Ectodermal cell (in vitro differentiated cells): ENCODE measurements around the gene KCNK7.

ENCODE experiments used
- H3K27ac ChIP-seq: 2 replicates; pipeline ENCODE4 v1.7.0; 2013; ENCODE audit warnings: mild to moderate bottlenecking, low read depth, low read length; ENCODE audit not compliant: insufficient read depth, poor library complexity, severe bottlenecking
- H3K27me3 ChIP-seq: 2 replicates; pipeline ENCODE4 v1.7.0; 2013; ENCODE audit warnings: mild to moderate bottlenecking, low read length; ENCODE audit not compliant: insufficient read depth, control insufficient read depth, poor library complexity, severe bottlenecking
- H3K36me3 ChIP-seq: one replicate; pipeline ENCODE4 v1.7.0; 2013; ENCODE audit warnings: low read length; ENCODE audit not compliant: control insufficient read depth, insufficient read depth
- H3K4me1 ChIP-seq: one replicate; pipeline ENCODE4 v1.7.0; 2013; ENCODE audit warnings: low read length; ENCODE audit not compliant: control insufficient read depth, insufficient read depth
- H3K4me3 ChIP-seq: 2 replicates; pipeline ENCODE4 v1.7.0; 2013; ENCODE audit warnings: low read depth, low read length, control low read depth; ENCODE audit not compliant: insufficient read depth
- H3K9me3 ChIP-seq: 2 replicates; pipeline ENCODE4 v1.7.0; 2013; ENCODE audit warnings: mild to moderate bottlenecking, low read length, moderate library complexity; ENCODE audit not compliant: control insufficient read depth
- WGBS, 2 experiments: methylation state at CpG; one replicate each; pipeline ENCODE4 v1.1.7; 2013; ENCODE audit warnings: missing lambda C conversion rate in 2 of 2; 5-methylcytosine and 5-hydroxymethylcytosine counted together

The KCNK7 gene

GRCh38 chr11:65547446-65548125, 48.0 kb downstream of the KCNK7 start:
- Histone ChIP-seq H3K9me3 (no peaks in the 10 kb centered on the region), H3K4me3 (no peak overlapping the region), H3K36me3 (no peaks in the 10 kb centered on the region), H3K27ac (no peak overlapping the region), H3K4me1 (peaks cover 2% of the 10 kb centered on the region), H3K27me3 (peaks cover 67% of the 10 kb centered on the region)
- 60 to 65% methylated on average over 52 of the region's 52 CpGs for WGBS, 2 experiments

DNA sequence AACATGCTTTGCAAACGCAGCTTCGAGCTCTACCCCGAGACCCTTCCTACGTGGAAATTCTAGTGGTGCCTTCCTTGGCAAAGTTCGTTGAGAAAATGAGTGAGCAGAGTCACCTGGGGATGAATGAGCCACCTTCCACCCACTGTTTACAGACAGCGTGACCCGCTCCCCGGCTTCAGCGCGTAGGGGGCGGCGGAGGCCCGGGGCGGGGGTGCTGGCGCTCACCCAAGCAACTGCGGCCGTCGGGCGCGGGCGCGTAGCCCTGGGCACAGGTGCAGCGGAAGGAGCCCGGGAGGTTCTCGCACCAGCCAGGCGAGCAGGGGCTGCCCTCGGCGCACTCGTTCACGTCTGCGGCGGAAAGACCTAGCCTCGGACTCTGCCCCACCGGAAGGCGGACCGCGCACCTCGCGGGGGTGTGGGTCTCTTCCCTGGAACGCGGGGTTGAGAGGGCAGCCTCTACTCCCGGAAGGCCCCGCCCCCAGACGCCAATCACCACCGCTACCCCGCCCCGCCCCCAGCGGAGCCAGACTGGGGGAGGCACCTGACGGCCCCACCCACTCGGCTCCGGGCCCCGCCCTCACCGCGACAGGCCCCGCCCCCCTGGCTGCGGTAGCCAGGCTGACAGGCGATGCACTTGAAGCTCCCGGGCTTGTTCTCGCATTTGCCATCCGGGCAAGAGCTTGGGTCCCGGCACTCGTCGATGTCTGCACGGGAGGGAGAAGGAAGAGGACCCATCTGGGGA, 49.2 kb downstream of the KCNK7 start:
- no peaks in the 10 kb centered on the region for H3K4me1 ChIP-seq
- no peaks in the 10 kb centered on the region for H3K36me3 ChIP-seq
- peak overlapping the region; percentile 42 for H3K4me3 ChIP-seq
- no peaks in the 10 kb centered on the region for H3K9me3 ChIP-seq
- H3K27ac ChIP-seq: no peak overlapping the region
- H3K27me3 ChIP-seq: peaks cover 71% of the 10 kb centered on the region
- WGBS, 2 experiments: 4% methylated on average over 64 of the region's 64 CpGs

DNA sequence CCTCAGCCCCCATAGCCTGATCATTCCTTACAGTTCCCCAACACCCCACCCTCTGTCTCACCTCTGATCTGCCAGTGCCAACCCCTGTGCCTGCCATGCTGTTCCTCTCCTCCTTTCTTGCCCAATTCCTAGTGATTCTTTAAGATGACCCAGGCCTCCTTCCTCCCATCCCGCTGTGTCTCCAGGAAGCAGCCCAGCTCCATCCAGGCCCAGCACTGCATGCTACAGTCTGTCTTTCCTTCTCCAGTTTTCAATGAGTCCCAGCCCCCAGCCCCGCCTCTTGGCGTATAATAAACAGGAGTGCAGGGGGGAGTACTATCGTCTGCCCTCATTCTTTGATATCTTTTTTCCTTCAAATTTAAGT, 49.8 kb downstream of the KCNK7 start:
- peaks cover 77% of the 10 kb centered on the region for H3K27me3 ChIP-seq
- H3K9me3 ChIP-seq: no peaks in the 10 kb centered on the region
- no peaks in the 10 kb centered on the region for H3K4me1 ChIP-seq
- H3K36me3 ChIP-seq: no peaks in the 10 kb centered on the region
- H3K27ac ChIP-seq: no peak overlapping the region
- 48% methylated on average over 4 of the region's 4 CpGs for WGBS, 2 experiments
- H3K4me3 ChIP-seq: peak overlapping the region; percentile 42
